SW480 (cell line): ENCODE data around the gene AJM1.

ENCODE experiments used
- DNase-seq: peaks from one replicate; pipeline ENCODE4 v3.0.0-alpha.2; 2016; ENCODE audit warnings: low spot score

The AJM1 gene

GRCh38 chr9:136808075-136808805, 34.0 kb upstream of the AJM1 start:
- DNase-seq = no peak

DNA sequence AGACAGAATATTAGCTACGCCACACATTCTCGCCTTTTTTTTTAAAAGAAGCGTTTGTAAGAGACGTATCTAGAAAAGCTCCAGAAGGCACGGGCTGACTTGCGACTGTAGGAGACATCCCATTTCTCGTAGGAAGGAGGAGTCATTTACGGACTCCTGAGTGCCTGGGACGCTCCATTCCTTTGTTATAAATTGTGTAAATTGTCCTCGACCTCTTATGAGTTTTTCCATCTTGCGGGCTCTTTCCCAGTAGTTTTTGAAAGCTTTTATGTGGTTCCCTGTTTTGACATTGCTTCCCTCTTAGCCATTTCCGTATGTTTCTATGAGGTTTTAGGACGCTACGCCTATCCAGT, 33.5 kb upstream of the AJM1 start:
- DNase-seq = peak; percentile 42

GRCh38 chr9:136814725-136815421, 27.4 kb upstream of the AJM1 start:
- no peak for DNase-seq

GRCh38 chr9:136815422-136815782, 26.9 kb upstream of the AJM1 start:
- no peak for DNase-seq

GRCh38 chr9:136820971-136821825, 21.1 kb upstream of the AJM1 start:
- DNase-seq = no peak

DNA sequence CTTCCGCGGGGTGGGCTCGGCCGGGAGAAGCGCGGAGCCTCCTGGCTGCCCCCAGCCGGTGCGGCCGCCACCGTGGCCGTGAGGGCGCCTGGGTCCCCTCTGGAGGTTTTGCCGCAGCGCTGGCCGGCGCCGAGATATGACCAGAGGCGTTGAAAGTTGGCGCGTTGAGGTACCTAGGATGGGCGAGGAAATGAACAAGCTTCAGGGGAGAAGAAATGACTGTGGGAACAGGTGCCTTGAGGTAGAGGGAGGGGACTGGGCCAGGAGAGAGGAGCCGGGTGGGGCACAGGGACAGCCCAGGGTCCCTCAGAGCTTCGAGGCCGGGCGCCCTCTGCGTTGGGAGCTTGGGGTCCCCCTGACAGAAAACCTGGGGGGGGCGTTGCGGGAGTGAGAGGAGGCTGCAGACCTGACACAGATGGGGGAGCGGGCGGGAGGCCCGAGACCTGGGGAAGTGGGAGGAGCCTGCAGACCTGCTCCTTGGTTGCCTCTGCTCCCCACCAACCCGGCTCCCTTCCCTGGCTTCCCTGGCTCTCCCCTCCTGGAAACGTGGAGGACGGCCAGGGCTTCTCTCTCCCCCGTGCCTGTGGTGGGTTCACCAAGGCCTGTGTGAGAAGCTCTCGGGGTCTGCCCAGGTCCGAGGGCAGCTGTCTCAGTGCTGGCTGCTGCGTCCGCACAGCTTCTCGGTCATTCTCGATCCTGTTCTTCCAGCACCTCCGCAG, 20.3 kb upstream of the AJM1 start:
- DNase-seq = no peak

DNA sequence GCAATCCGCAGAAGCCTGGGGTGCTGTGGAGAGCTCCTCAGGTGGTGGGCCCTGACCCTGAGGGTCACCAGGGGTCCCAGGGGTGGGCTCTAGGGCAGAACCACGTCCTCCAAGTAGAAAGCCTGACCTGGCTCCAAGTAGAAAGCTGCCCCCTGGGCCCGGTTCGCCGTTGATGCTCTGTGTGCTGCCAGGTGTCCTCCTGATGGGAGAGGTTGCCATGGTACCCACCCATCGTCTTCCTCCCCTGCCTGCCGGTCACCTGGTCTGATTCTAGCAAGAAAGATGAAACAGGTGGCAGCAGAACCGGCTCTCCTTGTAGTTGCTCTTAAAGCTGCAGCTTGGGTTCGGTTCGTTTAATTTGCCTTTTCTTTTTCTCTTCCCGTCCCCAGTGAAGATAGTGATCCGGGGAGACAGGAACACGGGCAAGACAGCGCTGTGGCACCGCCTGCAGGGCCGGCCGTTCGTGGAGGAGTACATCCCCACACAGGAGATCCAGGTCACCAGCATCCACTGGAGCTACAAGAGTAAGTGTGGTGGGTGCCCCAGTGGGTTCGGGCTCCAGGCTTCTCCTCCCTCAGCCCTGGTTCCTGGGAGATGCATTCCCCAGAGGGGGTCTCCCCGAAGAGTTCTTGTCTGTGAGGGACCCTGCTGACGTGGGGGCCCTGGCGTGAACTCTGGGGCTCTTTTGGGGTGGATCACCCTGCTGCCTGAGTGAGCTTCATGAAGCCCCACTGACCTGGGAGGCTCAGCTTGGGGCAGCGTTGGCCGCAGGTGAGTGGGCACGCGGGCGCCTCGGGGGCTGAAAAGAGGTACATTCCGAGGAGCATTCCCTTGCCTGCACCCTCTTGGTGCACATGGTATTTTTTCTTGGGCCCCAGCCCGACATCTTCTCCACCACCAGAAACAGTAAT, 18.9 kb upstream of the AJM1 start:
- no peak for DNase-seq

GRCh38 chr9:136824496-136825225, 17.6 kb upstream of the AJM1 start:
- no peak for DNase-seq

DNA sequence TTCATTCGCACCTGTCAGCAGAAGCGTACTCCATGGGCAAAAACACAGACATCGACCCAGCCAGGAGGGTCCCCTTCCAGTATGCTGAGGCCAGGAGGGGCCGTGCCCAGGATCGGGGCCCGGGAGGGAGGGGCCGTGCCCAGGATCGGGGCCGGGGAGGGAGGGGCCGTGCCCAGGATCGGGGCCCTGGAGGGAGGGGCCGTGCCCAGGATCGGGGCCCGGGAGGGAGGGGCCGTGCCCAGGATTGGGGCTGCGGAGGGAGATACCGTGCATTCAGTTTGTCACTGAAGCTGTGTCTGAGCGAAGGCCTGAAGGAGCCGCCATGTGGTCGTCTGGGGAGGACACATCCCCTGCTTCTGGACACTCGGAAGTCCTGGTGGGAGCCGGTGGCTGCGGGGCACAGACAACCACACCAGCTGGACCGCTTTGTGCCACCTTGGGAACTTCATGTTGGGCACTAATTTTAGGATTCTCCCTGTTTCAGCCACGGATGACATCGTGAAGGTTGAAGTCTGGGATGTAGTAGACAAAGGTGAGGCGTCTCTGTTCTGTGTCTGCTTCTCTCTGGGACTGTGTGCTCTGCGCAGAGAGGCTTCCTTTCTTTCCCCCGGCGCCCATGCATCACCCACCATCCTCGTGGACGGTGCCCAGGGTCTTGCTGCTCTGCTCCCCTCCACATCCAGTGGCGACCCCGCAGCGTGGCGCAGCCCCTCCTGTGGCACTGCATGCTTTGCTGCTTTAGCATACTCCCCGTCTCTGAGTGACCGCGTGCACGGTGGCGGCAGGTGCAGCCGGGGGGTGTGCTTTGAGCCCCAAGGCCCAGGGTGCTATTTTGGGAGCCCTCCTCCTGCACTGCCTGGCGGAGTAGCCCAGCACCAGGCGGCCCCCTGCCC, 16.7 kb upstream of the AJM1 start:
- DNase-seq = no peak

DNA sequence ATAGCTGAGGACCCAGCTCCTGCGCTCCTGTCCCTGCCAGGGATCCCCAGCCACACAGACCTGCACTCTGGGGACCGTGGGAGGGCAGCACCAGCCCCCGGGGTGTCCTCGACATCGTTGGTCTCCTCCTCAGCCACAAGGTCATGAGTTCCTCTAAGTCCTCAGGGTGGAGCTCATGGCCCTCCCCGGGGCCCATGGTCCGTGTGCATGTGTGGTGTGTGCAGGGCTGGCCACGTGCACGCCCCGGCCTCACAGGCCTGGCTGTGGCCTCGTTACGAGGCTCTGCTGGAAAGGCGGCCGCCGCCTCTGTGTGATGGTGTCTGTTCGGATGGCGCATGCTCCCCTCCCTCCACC, 16.1 kb upstream of the AJM1 start:
- no peak for DNase-seq

DNA sequence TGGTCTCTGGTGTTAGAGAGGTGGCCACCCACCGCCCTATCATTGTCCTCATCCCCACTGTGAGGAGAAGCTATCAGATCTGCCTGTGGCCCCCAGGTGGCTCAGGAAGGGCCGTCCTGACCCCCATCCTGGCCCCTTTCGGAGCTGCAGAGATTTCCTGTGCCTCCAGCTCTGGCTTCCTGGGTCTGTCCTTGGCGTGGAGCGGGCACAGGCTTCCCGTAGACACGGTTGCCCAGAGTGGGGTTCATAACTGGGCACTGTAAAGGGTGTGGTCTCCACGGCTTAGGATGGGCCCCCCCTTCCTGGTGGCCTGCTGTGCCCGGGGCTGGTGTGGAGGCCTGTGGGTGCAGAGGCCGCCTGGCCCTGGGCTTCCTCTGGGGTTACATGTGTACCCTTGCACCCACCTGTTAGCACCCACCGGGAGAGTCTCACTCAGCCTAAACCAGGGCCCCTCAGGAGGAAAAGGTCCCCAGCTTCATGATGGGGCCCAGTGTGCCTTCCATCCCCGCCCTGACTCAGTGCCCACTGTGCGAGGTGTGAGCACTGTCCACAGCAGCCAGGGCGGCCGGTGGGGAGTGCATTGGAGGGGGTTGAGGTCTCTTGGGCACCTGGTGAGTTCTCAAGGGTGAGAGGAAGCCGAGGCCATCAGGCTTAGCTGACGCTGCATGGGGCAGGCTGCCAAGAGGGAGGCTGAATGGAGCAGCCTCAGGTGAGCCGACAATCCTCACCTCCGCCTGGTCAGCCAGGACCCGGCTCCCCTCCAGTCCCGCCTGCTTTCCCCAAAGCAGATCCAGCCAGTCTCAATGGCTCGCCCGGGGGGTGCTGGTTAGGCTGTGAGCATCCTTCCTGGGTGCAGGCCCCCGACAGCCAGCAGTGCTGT, 15.3 kb upstream of the AJM1 start:
- DNase-seq = no peak

DNA sequence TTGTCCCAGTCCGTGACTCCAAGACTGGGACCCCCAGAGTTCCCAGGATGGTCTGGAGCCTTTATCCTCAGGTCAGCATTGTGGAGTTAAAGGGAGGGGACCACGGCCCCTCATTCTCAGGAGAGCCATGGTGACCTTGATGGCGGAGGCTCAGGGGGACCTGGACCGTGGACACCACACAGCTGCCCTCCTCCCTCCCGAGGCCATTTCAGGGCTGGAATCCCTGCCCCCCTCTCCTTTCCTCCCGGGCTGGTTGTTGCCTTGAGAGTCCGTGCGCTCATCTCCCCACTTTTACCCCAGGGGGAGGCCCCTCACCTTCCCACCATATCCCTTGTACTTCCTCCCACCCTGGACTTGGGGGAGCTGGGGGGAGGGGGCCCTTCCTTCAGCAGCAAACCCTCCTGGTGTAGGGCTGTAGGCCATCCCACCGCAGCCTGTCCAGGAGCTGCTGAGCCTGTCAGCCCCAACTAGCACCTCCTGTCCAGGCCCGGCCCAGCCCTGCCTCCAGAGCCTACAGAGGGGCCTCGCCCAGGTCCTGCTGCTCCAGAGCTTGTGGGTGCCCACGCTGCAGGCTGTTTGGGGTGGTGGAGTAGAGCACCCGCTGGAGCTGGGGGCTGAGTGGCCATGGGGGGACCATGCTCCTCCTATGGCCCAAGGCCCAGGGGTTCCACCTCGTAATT, 14.3 kb upstream of the AJM1 start:
- DNase-seq = no peak

- no peak for DNase-seq
Measured at GRCh38 chr9:136828474-136829140, 13.7 kb upstream of the AJM1 start.

- DNase-seq = no peak
Measured at GRCh38 chr9:136829412-136829811, 12.9 kb upstream of the AJM1 start.

GRCh38 chr9:136829981-136830885, 12.0 kb upstream of the AJM1 start:
- DNase-seq = no peak

DNA sequence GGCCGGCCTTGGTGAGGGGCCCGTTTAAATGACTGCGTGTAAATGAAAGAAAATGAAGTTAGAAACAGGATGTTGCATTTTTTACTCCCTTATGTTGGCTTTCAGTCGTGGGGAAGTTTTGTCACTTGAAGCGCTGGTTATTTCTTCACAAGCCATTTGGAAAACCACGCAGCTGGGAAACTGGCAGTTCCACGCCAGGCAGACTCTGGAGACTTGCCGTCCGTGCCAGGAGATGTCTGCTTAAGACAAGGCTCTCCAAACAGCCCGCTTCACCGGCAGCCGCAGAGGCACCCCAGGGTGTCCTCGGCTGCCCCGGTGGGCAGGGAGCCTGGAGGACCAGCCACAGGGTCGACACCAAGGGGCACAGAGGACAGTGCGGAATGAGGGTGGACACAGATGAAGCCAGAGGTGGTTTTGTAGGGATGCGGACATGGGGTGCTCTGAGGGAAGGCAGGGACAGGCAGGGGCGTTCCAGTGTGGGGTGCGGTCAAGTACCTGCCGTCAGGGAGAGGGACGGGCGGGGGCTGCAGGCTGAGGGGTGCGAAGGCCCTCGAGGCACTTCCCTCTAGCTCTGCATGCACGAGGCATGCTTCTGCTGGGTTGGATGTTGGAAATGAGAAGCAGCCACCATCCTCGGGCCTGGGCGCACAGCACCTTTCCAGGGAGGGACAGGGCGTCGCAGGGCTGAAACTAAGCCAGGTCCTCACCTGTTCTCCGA, 11.1 kb upstream of the AJM1 start:
- no peak for DNase-seq
